T47D (cell line): ENCODE results near the gene CHI3L1.

Experiments
- DNase-seq, 2 experiments: peaks; one replicate each; pipeline versions ENCODE4 v3.0.0 to v3.0.0-alpha.2; 2011 to 2012; ENCODE audit warnings: low read depth in 1 of 2, low spot score in 1 of 2
- JUND ChIP-seq: IDR thresholded peaks from 2 replicates; pipeline ENCODE4 v1.6.1; 2012; ENCODE audit warnings: low read depth
- in situ Hi-C: cut with HindIII; loops from 2 replicates; pipeline ENCODE4 v1.10.0; 2016; ENCODE audit warnings: low sequenced_read_pairs, low pct_unique_long_range_greater_than_20kb

The CHI3L1 gene

GRCh38 chr1:203158960-203159665 lies 27.4 kb downstream of the CHI3L1 start:
- in situ Hi-C loops = no loop called here
- no peak for DNase-seq
- no peak for TF ChIP-seq JUND

DNA sequence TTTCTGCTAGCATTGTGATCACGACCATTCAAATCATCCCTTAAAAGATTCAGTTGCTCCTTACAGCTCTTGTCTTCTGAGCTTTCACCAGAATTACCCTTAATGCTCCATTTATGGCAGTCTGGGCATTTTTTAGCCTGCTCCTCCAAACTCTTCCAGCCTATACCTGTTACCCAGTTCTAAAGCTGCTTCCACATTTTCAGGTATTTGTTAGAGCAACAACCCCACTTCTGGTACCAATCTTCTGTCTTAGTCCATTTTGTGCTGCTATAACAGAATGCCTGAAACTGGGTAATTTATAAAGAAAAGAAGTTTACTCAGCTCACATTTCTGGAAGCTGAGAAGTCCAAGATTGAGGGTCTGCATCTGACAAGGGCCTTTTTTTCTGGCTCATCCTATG lies 28.1 kb downstream of the CHI3L1 start:
- in situ Hi-C loops = no loop called here
- TF ChIP-seq JUND = no peak
- DNase-seq = no peak

- no peak for DNase-seq
- in situ Hi-C loops = no loop called here
- no peak for TF ChIP-seq JUND
These were observed 30.2 kb downstream of the CHI3L1 start for GRCh38 chr1:203156280-203156679.

DNA sequence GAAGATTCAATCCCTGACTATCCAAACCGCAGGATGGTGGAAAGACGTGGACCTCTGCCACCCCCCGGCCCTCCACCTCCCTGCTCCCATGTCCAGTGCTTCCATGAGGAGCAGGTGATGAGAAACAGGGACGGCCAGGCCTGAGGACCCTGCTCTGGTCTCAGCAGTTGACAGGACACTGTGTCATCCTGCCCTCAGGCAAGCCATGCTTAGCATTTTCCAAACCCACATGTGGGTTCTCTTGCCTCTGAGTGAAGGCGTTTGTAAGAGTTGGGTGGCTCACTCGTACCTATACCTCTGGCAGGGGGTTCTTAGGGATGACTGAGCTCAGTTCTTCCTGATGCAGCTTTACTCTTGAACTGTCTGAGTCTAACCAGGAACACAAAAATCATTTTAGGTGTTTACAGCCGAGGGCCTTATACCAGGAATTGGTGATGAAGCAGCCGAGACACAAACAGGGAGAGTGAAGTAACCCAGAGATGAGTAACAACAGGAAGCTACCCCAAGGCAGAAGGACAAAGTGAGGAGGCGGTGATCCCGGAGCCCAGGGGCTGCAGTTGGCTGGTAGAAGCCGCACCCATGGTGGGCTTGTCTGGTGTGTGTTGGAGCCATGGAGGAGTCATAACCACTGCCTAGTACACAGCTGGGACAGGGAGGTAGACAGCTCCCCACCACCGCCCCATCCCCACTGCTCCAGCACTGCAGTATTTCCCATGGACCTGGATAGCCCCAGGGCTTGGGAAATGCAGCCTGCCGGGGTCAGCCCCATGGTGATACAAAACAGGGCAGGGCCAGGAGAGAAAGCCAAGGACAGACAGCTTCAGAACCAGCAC lies 32.3 kb downstream of the CHI3L1 start:
- no peak for TF ChIP-seq JUND
- DNase-seq = peak in 1 of 2 experiments; percentile 68

GRCh38 chr1:203153051-203153988 lies 33.2 kb downstream of the CHI3L1 start:
- no peak for DNase-seq
- in situ Hi-C loops = no loop called here
- no peak for TF ChIP-seq JUND

More for the DNA sequence above, 32.3 kb downstream of the CHI3L1 start:
- in situ Hi-C loops = no loop called here

DNA sequence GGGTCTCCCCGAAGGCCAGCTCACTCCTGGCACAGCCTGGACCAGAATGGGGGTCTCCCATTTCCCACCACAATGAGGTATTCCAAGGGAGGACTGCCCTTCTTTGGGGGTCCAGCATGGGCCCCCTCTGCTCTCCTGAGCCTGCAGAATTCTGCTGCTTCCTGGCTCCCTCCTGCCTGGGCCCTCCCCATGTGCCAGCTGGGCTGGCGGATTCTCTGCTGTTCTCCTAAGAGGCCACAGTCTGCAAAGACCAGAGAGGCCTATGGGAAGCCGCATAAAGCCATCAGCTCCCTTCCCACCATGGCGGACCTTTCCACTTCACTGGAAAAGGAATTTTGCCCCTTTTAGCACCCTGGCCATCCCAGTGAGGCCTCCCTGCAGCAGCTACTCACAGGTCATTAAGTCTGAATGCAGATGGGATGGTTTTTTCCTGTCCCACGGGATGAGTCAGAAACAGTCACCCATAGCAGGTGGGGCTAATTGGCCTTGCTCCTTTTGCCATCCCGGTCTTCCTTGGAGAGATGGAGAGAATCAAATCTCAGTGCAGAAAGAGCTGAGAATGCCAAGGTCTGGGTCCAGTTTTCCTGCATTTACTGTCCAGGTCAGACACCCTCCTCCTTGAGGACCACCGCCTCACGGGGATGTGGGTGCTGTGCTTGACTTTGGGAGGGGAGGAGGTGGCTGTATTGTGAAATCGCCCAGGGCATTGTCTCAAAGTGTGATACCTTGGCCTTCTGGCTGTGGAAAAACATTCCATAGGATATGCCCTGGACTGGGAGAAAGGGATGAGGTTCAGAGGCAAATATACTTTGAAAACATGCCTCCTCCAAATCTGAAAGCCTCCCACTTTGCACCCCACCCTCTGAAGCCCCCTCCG lies 34.1 kb downstream of the CHI3L1 start:
- in situ Hi-C loops = no loop called here
- DNase-seq = peak in 1 of 2 experiments; percentile 25
- TF ChIP-seq JUND = no peak

DNA sequence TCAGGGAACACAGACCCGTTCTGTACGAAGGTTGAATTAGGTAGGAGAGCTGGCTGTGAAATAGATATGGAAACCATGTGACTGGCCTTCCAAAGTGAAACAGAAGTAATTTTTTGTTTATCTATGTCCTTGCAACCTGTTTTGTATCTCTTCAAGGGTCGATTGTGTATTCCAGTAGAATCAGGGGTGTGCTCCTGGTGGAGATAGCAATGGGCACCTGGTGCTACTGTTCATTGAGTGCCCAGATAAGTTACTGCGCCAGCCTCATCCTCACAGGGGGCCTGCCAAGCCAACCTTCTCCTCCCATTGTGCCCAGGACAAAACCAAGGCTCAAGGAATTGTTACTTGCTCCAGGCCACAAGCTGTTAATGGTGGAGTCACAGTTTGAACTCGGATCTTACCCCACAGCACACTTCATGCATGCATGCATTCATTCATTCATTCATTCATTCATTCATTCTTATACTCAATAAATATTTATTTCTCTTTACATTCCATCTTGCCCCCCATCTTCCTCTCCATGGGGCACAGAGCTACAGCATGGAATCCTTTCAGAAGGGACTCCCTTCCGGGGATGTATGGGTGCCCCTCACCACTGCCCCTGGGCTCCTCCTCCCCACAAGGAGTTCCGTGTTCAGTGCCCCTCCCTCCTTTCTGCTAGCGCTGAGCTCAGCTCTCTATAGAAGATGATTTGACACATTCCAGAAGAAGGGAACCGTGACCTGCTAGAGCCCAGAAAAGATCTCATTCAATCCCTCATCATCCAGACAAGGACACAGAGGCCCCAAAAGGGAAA lies 34.9 kb downstream of the CHI3L1 start:
- no peak for TF ChIP-seq JUND
- no peak for DNase-seq
- in situ Hi-C loops = no loop called here

DNA sequence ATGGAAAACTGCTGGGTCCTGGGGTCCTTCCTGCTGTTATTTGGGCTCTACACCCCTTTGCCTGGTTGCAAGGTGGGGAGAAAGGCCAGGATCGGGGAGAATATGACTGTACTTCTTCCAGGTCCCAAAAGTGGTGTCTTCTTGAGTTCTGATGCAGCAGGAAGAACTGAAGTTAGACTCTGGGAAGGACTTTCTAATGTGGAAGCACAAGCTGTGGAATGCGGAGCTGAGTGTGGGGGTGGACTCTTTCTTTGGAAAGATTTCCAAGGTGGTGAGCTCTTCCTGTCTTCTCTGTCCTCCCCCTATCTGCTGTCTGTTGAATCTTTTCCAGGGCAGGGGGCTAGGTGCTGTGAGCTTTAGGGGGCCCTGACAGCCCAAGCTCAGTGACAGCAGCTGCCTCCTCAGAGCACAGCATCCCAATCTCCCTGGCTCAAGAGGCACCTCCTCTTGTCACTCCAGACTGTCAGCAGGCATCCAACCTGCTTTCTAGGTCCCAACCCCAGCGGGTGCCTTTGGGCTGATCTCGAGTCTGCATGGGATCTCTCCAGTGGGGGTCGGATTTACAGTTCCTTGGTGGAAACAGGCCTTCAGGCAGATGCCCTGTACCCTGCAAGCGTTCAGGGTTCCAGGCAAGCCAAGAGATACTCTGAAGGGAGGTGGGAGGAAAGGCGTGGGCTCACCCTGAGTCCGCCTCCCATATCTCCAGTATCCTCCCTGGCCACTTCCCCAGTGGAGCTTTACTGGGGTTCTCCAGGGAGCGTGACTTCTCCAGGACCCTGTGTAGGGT lies 35.8 kb downstream of the CHI3L1 start:
- no peak for DNase-seq
- no peak for TF ChIP-seq JUND
- in situ Hi-C loops = no loop called here

DNA sequence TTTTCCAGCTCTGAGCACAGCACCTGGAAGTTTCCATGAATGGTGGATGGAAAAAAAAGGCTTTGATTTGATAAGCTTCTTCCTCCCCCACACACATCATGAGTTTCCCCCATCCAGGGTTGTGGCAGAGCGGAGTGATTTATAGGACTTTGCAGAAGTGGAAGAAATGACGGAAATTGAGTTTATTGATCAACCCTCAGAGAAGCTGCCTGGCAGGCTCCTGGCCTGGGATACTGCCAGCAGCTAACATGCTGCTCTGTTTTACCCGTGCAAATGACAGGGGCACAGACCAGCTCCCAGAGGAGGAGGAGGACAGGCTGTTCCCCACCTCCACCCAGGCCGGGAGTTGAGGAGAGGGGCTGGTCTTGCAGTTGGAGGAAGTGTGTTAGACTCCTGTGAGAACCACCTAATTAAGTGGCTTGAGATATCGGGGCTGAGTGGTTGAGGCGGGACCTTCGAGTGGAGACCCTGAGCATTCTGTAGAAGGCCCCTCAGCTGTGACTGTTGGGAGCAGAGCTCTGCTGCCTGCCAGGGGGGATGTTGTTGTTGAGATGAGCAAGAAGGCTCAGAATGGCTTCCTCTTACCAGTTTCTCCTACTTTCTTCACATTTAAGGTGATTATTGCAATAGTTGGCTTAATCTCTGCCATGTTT lies 37.2 kb downstream of the CHI3L1 start:
- in situ Hi-C loops = no loop called here
- no peak for TF ChIP-seq JUND
- no peak for DNase-seq

GRCh38 chr1:203148579-203148978 lies 37.9 kb downstream of the CHI3L1 start:
- no peak for TF ChIP-seq JUND
- no peak for DNase-seq
- in situ Hi-C loops = no loop called here
